Vagina (tissue), 2 donors: ENCODE data around the gene TUBGCP5. TPM values are rescaled to one million over a fixed set of nuclear protein-coding genes. Genes with fewer than 3 reads are reported as not detected.

Experiments
- DNase-seq, 2 donors: peaks; one replicate each; pipeline ENCODE4 v3.0.0-alpha.2; 2017; ENCODE audit errors: extremely low spot score in 2 of 2
- H3K27ac ChIP-seq: fragments of 200-600 bp; sonication (generic); one replicate; pipeline ENCODE4 v1.5.1; 2019
- H3K27me3 ChIP-seq: fragments of 200-600 bp; sonication (generic); one replicate; pipeline ENCODE4 v1.5.1; 2019
- H3K36me3 ChIP-seq, 2 donors: fragments of 200-600 bp; sonication (generic); one replicate each; pipeline ENCODE4 v1.5.1; 2017 to 2019
- H3K4me1 ChIP-seq: fragments of 200-600 bp; sonication (generic); one replicate; pipeline ENCODE4 v1.5.1; 2019
- H3K4me3 ChIP-seq, 2 donors: fragments of 200-600 bp; sonication (generic); 1 replicate in 1 of 2; 2 replicates in 1 of 2; pipeline ENCODE4 v1.5.1; 2016 to 2019
- H3K9me3 ChIP-seq: fragments of 200-600 bp; sonication (generic); one replicate; pipeline ENCODE4 v1.5.1; 2019
- CTCF ChIP-seq, 3 experiments: fragments of 450-650 bp in 2 of 3; fragments of 200-600 bp in 1 of 3; sonication (generic) in 1 of 3; IDR thresholded peaks; one replicate each; pipeline ENCODE4 v1.5.1; 2017 to 2019; ENCODE audit warnings: antibody characterized with exemption in 3 of 3, mild to moderate bottlenecking in 2 of 3, moderate library complexity in 2 of 3
- POLR2A ChIP-seq, 2 donors: fragments of 450-650 bp; IDR thresholded peaks; one replicate each; pipeline ENCODE4 v1.6.1; 2017; ENCODE audit warnings: antibody characterized with exemption in 2 of 2, mild to moderate bottlenecking in 2 of 2, moderate library complexity in 2 of 2
- POLR2AphosphoS5 ChIP-seq, 2 donors: sonication (generic); formaldehyde crosslinking; IDR thresholded peaks; one replicate each; pipeline ENCODE4 v1.9.0; 2017; ENCODE audit warnings: antibody characterized with exemption in 2 of 2, mild to moderate bottlenecking in 2 of 2, low read depth in 1 of 2; ENCODE audit not compliant: insufficient read depth in 1 of 2
- intact Hi-C: fragments of 100-400 bp; cut with DNase I; formaldehyde crosslinking; loops from one replicate; pipeline ENCODE4 v1.15.1; 2023
- total RNA-seq: library from RNA; depleted of rRNA; stranded (reverse); fragments of >200 nt; gene quantifications from one replicate; pipeline ENCODE4 v1.2.3, GENCODE V29; 2016

The TUBGCP5 gene
- total RNA-seq, 1 donor from 2014 or later, result 11.3 TPM

DNA sequence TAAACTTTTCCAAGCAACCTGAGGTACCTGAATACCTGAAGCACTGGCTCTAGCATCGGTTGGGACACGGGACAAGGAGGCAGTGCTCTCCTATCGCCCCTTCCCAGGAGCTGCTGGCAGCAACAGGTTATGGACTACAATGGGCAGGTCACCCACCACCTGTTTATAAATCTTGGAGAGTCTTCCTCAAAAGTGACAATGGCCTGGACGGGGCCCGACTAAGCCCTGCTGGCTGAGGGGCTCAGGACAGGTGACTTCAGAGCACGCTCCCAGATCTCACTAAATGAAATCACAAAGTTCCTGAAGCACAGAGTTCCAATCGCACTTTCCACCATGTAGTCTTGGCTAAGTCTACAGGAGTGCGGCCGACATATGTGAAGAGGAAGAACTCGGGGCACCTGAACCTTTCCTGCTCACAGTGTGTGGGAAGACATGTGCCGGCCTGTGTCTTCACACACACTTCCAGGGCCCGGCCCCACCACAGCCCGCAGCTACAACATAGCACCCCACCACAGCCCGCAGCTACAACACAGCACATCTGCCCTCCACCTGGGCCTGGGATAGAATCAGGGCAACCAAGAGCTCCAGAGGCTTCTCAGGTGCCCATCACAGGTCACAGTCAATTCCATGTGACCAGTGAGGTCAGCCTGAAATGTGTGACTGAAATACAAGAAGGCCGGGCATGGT is 72.1 kb downstream of the TUBGCP5 start:
- Histone ChIP-seq H3K27me3 (no peaks in the 10 kb centered on the region), H3K27ac (no peak overlapping the region), H3K9me3 (no peaks in the 10 kb centered on the region), H3K4me1 (peaks cover 42% of the 10 kb centered on the region), H3K4me3 (no peak overlapping the region), H3K36me3 (no peaks in the 10 kb centered on the region)
- DNase-seq, result no peak
- intact Hi-C loops, result no loop called here
- TF ChIP-seq CTCF (IDR thresholded peaks at IDR 0.05) (no peak), POLR2AphosphoS5 (IDR thresholded peaks at IDR 0.05; ENCODE audit: insufficient read depth in 1 of 2, low read depth in 1 of 2) (no peak), POLR2A (IDR thresholded peaks at IDR 0.05) (no peak)

- intact Hi-C loops, result no loop called here
- Histone ChIP-seq H3K4me1 (peaks cover 49% of the 10 kb centered on the region), H3K27ac (no peak overlapping the region), H3K27me3 (no peaks in the 10 kb centered on the region), H3K4me3 (no peak overlapping the region), H3K36me3 (no peaks in the 10 kb centered on the region), H3K9me3 (no peaks in the 10 kb centered on the region)
- DNase-seq, result no peak
- no peak for TF ChIP-seq POLR2AphosphoS5 (IDR thresholded peaks at IDR 0.05; ENCODE audit: insufficient read depth in 1 of 2, low read depth in 1 of 2)
- TF ChIP-seq CTCF (IDR thresholded peaks at IDR 0.05), result no peak
- TF ChIP-seq POLR2A (IDR thresholded peaks at IDR 0.05), result no peak
Measured at GRCh38 chr15:22966321-22967083, 72.9 kb downstream of the TUBGCP5 start.

DNA sequence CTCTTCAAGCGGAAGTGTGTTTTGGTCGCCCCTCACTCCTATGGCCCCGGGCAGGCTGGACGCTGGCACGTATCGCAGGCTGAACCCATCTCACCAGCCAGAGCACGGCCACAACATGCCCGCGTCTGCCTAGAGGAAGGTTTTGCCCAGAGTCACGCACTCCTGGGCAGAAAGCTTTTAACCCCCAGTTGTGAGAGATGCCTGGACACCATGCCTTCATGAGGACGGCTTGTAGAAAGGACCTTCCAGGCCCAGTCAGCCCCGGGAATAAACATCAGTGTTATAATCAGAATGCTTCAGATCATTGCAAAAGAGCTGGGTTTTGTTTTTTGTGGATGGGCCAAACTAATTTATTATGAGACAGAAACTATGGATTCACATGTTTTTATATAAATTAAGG is 75.7 kb downstream of the TUBGCP5 start:
- DNase-seq, result no peak
- no peaks in the 10 kb centered on the region for H3K27me3 ChIP-seq
- intact Hi-C loops, result no loop called here
- peak overlapping the region; percentile 74 for H3K27ac ChIP-seq
- no peak overlapping the region for H3K4me3 ChIP-seq
- H3K36me3 ChIP-seq, result no peaks in the 10 kb centered on the region
- H3K4me1 ChIP-seq, result peaks cover 75% of the 10 kb centered on the region
- TF ChIP-seq POLR2A (IDR thresholded peaks at IDR 0.05) (no peak), POLR2AphosphoS5 (IDR thresholded peaks at IDR 0.05; ENCODE audit: insufficient read depth in 1 of 2, low read depth in 1 of 2) (no peak), CTCF (IDR thresholded peaks at IDR 0.05) (no peak)
- H3K9me3 ChIP-seq, result no peaks in the 10 kb centered on the region

DNA sequence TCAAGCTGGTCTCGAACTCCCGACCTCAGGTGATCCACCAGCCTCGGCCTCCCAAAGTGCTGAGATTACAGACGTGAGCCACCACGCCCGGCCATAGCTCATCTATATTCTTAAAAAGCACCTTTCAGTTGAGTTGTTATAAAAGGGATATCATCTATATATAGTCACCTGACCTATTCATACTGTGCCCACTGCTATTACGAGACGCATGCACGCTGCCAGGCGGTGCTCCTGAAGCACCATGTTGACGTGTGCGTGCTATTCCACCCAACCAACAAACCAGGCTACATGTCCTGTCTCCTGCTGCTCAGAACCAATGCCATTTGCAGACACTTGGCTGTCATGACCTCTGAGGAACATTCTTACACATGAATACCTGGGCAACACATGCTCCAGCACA is 76.8 kb downstream of the TUBGCP5 start:
- no peaks in the 10 kb centered on the region for H3K36me3 ChIP-seq
- no peaks in the 10 kb centered on the region for H3K27me3 ChIP-seq
- H3K27ac ChIP-seq, result peak overlapping the region; percentile 74
- DNase-seq, result no peak
- H3K4me1 ChIP-seq, result peaks cover 69% of the 10 kb centered on the region
- intact Hi-C loops, result no loop called here
- H3K4me3 ChIP-seq, result no peak overlapping the region
- TF ChIP-seq POLR2A (IDR thresholded peaks at IDR 0.05), result no peak
- TF ChIP-seq POLR2AphosphoS5 (IDR thresholded peaks at IDR 0.05; ENCODE audit: insufficient read depth in 1 of 2, low read depth in 1 of 2), result no peak
- no peak for TF ChIP-seq CTCF (IDR thresholded peaks at IDR 0.05)
- H3K9me3 ChIP-seq, result no peaks in the 10 kb centered on the region

DNA sequence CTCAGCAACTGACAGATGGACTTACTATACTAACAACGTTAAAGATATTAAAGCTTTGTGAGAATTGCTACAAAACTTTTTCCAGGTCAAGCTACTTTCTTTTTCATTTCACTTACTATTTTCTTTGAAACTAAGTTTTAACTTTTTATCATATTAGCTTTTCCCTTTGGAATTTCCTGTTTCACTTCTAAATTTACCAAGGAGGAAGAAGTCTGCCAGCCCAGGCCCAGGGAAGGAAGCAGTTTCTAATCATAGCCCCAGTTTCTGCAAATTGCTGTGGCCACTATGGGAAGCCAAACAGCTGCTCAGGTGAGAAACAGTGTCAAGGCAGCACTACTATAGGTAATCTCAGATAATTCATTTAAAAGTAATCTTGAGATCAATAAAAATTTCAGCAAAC is 77.6 kb downstream of the TUBGCP5 start:
- no peak for DNase-seq
- Histone ChIP-seq H3K27me3 (no peaks in the 10 kb centered on the region), H3K9me3 (no peaks in the 10 kb centered on the region), H3K4me1 (peaks cover 72% of the 10 kb centered on the region), H3K36me3 (no peaks in the 10 kb centered on the region), H3K4me3 (no peak overlapping the region), H3K27ac (peak overlapping the region; percentile 74)
- intact Hi-C loops, result no loop called here
- TF ChIP-seq POLR2AphosphoS5 (IDR thresholded peaks at IDR 0.05; ENCODE audit: insufficient read depth in 1 of 2, low read depth in 1 of 2), result no peak
- no peak for TF ChIP-seq CTCF (IDR thresholded peaks at IDR 0.05)
- TF ChIP-seq POLR2A (IDR thresholded peaks at IDR 0.05), result no peak
